HG03196 (cell line): ENCODE measurements around the gene CFAP92.
"Not testable (repeated sequence)": the region's sequence is repeated elsewhere in the genome, so short reads cannot be mapped to it uniquely, and the experiment has no call there.

Experiments
- ATAC-seq: cut with Tn5 transposase; IDR thresholded peaks from one replicate; pipeline ENCODE4 v1.9.1; 2021; ENCODE audit not compliant: unreplicated experiment

CFAP92 gene

GRCh38 chr3:128870347-128870746 lies 123.5 kb downstream of the CFAP92 start:
- ATAC-seq: no peak

- no peak for ATAC-seq
These were observed 126.4 kb downstream of the CFAP92 start for GRCh38 chr3:128867200-128868125.

DNA sequence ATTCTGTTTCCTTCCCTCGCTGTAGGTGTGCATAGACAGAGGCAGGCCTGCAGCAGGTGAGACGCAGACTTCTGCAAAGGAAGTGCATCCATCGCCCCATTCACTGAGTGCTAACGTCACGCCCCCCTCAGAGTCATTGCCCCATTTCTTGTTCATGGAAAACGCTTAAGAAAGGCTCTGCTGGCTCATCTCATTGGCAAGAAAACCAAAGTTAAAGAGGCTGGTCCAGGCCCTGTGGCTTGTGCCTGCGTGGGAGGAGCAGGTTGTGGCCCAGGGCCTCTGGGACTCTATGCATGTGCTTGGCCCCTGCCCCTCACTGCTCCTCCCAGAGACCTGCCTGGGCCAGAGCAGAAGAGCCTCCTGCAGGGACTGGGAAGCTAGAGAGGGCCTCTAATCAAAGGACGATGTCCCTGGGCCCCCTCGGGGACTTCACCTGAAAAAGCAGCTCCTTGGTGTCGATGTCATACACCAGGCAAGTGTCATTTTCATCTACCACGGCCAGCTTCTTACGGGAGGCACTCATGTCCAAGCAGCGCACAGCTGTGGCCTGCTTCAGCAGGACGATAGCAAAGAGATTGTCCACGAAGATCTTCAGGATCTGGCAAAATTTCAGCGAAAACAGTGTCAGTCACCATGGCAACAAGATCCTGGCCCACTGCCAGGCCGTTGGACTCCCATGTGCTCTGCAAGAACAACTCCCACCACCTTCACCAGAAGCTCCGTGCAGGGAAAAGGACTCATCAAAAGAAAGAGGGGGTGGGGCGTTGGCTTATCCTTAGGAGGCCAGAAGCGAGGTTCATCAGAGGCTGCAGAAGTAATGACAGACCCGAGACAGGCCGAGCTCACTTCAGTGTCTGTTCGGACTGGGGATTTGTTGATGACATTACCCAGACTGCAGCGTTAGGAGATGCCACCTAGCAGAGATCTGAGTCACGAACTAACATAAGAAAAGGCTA lies 128.7 kb downstream of the CFAP92 start:
- ATAC-seq: not testable (repeated sequence)

DNA sequence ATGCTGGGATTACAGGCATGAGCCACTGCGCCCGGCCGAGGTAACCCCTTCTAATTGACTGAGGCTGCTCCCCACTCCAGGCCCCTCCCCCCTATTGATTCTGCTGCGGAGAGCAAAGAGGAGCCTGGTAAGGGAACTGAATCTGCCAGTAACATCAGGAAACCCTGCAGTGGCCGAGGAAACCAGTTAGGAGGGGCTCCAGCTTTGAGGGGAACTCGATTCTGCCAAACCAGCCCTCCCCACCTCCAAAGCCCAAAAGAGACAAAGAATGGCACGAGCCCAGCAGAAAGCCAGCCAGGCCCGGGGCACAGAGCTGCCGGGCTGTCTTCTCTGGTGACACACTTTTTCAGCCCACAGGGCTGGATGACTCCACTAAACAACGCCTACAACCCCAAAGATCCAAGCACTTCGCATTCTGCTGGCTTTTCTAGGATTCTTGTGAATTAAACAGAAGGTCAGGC lies 129.5 kb downstream of the CFAP92 start:
- ATAC-seq: no peak

GRCh38 chr3:128863560-128863959 lies 130.3 kb downstream of the CFAP92 start:
- no peak for ATAC-seq

DNA sequence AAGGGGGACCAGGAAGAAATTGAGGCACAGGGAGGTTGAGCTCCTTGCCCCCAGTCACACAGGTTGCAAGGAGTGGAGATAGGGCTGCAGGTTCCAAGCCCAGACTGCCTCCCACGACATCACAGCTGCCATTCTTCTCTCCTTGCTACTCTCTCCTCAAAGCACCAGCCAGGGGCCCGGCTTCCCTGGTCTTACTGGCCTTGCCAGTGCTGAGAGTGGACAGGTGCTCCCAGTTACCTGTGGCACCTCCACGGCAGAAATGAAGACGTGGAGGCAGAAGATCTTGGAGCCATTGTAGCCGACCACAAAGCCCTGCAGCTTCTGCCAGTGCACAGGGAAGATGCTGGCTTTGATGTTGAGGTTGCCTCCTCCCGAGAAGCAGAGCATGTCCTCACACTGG lies 132.4 kb downstream of the CFAP92 start:
- no peak for ATAC-seq
